NCI-H774 (cell line): ENCODE results near the gene REEP5.
"Not testable (repeated sequence)": the region's sequence is repeated elsewhere in the genome, so short reads cannot be mapped to it uniquely, and the experiment has no call there.

Source experiments
- DNase-seq: peaks from one replicate; lab custom pipeline; 2025; lab: John Stamatoyannopoulos, UW

REEP5 gene

DNA sequence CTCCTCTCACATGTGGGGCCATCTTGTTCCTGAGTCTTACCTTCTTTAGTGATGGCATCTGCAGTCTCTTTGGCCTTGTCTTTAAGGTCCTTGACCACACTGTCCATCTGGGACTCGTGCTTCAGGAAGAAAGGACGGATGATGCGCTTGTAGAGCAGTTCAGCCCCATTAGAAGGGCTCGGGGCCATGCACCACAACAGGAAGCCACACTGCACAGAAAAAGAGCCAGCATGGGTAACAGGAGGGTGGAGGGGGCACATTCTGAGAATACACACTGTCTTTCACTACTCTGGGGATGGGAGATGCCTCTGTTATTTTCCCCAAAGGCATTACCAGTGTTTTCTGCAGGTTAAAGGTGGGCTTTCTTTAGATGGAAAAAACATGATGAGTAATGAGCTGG lies 35.1 kb downstream of the REEP5 start:
- no peak for DNase-seq

- no peak for DNase-seq
Observed at GRCh38 chr5:112885001-112885400, 37.0 kb downstream of the REEP5 start.

GRCh38 chr5:112883192-112883591 lies 38.8 kb downstream of the REEP5 start:
- no peak for DNase-seq

DNA sequence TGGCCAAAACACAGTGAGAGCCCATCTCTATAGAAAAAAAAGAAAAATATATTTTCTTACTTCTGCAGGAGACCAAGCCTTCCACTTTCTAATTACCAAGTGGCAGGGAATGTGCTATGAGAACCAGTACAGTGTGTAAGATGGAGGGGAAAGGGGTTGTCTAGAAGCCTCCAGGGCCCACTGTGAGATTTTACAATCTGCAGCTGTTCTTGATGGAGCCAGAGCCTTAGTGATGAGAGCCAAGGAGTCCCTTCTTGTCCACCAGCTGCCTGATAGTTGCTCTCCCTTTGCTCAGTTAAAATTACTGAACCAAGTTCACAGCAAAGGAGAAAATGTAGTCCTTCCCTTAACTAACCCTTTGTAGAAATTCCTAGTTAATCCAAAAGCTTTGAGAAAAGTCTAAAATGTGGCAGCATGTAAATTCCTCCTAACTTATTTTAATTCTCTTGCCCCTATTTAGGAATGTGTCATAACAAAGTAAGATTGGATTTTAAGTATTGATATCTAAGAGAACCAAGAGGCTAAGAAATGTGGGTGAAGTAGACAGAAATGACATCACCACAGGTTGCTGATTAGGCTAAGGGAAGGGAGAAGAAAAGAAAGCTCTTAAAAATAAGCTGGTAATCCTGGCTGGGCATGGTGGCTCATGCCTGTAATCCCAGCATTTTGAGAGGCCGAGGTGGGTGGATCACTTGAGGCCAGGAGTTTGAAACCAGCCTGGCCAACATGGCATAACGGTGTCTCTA lies 41.6 kb downstream of the REEP5 start:
- no peak for DNase-seq

DNA sequence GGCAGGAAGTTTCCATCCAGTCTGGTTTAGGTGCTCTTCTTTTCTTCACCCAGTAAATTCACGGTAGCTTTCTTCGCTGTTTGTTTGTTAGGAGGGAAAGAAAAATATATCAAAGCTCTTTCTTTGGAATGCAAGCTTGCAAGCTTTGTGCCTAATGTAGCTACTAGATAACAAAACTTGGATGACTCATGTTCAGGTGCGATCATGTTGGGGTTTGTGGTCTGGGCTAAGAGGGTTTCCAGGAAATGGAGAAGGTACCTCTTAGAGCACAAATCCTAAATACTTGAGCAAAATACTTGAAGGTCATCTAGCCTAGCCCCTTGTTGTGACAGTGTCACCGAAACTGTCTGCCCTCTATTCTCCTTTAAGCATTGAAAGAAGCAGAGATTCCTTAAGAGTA lies 43.3 kb downstream of the REEP5 start:
- no peak for DNase-seq

DNA sequence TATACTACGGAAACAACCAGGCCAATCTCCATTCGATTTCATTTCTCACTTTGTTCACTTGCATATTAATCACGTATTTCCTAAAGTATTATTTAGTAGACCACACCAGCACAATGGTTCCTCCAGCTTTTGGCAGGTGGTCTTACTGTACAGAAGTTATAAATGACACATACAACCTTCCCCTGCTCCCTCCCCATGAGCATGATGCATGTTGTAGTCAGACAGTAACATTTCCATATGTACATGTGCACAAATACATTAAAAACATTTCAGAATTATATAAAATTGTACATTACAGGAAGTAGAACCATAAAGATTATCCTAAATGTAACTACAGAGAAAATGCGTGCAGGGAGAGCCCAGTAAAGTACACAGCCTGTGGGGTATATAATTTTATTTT lies 43.9 kb downstream of the REEP5 start:
- DNase-seq = no peak

DNA sequence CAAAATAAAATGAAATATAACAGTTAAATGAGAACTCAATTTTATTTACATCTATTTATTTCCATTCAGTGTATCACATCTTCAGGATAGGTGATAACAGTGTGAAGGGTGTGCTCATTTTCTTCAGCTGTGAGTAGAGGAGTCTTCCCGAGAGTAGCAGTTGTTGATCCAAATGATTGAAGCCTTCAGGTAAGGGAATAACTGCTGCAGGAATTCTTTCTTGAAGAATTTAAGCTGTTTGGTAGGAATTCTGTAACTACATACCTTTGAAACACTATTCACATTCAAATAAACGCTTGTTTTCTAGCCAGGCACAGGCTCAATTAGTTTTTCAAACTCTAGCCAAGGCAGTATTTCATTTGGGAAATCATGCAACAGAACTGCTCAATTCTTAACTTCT lies 45.7 kb downstream of the REEP5 start:
- no peak for DNase-seq

DNA sequence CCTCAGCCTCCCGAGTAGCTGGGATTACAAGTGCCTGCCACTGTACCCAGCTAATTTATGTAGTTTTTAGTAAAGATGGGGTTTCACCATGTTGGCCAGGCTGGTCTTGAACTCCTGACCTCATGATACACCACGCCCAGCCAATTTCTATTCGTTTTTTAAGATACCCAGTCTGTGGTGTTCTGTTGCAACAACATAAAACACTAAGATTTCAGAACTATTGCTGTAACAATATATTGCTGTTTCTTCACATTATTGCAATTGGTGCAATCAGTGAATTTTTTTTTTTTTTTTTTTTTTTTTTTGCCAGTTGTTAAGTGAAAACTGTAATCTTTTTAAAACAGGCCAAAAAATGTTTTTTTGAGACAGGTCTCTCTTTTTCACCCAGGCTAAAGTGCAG lies 51.1 kb downstream of the REEP5 start:
- no peak for DNase-seq

DNA sequence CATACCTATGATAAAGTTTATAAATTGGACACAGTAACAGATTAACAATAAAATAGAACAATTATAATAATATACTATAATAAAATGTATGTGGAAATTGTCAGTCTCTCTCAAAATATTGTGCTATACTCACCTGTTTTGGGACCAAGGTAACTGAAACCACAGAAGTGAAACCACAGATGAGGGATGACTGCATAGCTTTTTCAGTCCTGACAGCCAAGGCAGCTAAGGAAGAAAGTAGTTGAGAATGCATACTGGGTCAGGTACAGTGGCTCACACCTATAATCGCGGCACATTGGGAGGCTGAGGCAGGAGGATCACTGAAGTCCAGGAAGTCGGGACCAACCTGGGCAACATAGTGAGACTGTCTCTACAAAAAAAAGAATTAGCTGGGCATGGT lies 52.1 kb downstream of the REEP5 start:
- DNase-seq = no peak

DNA sequence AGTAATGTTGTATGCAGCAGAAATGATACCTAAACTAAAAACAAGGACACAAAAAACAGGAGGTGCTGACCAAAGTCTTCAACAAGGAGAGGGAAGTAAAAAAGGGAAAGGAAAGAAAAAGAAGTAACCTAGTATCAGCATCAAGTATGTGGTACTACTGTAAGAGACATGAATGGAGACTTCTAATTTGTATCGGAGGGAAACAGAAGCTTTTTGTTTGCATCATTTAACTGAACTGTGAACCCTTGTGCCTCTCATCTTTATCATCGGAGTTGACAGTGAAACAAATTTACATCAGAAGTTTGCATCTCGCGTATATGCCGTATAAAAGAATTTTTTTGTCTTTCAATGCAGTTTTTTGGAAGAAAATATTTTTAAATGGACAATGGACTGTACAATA lies 54.6 kb downstream of the REEP5 start:
- no peak for DNase-seq

DNA sequence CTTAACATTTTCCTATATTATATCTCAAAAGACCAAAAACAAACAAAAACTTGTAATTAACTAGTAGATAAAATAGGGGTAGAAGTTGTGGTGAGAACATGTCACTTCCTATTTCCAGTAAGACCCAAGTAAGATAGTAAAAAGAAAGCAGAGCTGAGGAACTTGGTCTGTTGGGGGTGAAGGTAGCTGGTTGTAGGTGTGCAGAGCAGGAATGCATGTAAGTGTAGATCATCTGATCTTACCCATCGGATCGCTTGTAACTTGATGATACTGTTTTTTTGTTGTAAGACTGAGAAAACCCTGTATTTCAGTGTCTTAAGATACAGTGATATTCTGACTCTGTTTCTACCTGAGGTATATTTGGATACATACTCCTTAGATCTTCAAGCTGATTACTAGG lies 55.3 kb downstream of the REEP5 start:
- no peak for DNase-seq

GRCh38 chr5:112865128-112865527 lies 56.9 kb downstream of the REEP5 start:
- DNase-seq = no peak

DNA sequence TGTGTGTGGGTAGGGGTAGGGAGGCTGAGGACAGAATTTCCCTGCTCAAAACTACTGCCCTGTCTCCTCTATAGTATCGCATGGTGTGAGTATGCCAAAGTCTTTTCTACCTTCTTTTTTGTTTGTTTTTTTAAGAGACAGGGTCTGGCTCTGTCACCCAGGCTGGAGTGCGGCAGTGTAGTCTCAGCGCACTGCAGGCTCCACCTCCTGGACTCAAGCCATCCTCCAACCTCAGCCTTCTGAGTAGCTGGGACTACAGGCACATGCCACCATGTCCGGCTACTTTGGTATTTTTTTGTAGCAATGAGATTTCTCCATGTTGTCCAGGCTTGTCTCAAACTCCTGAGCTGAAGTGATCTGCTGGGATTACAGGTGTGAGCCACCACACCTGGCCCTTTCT lies 58.5 kb downstream of the REEP5 start:
- no peak for DNase-seq

- no peak for DNase-seq
Observed at GRCh38 chr5:112862085-112862484, 59.9 kb downstream of the REEP5 start.

DNA sequence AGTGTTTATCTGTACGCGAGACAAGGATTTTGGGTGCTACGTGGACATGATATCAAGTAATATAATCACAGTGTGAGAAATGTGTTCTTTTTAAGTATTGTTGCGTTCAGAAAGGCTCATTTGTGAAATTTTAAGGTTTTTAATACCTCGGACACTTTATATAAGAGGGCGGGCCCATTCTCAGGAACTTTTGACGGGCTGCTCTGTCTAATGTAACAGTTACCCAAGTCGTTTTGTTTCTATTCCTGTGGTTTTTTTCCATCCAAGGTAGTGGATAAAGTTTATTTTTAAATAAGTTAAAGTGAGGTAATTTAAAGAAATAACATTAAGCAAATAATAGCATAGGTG lies 60.4 kb downstream of the REEP5 start:
- no peak for DNase-seq

- DNase-seq = peak; percentile 94
Observed at GRCh38 chr5:112860929-112861637, 60.9 kb downstream of the REEP5 start, which contains the start of gene SRP19. SRP19 (plus strand) TSS chr5:112861287; CDS start chr5:112861377, 90 bp downstream.

DNA sequence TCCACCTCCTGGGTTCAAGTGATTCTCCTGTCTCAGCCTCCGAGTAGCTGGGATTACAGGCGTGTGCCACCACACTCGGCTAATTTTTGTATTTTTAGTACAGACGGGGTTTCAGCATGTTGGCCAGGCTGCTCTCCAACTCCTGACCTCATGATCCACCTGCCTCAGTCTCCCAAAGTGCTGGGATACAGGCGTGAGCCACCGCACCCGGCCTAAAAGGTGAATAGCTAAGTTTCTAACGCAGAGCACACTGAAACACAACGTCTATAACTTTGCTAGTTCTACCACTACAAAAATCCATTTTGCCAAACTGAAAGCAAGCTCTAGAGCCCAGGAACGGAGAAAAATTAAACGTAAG lies 61.5 kb downstream of the REEP5 start:
- DNase-seq = not testable (repeated sequence)

- DNase-seq = no peak
Observed at GRCh38 chr5:112857866-112858265, 64.2 kb downstream of the REEP5 start.

GRCh38 chr5:112854651-112855050 lies 67.4 kb downstream of the REEP5 start:
- no peak for DNase-seq

DNA sequence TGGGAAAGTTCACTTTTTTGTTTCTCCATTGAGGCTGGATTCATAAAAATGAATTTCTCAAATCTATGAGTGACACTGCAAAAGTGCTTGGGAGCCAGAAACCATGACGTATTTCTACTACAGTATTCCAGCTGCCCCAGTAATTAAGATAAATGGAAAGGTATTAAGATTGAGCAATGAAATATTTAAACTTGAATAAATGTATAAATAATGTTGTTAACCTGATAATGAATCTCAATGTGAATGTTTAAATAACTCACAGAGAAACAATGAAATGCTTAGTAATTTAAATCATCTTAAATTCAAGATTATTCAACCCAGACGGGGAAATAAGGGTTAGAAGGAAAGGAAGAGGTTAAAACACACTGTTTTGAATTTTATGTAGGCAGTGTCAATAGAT lies 72.1 kb downstream of the REEP5 start:
- no peak for DNase-seq

- DNase-seq = peak; percentile 54
Observed at GRCh38 chr5:112848116-112848811, 73.8 kb downstream of the REEP5 start.

- DNase-seq = no peak
Observed at GRCh38 chr5:112847306-112847705, 74.7 kb downstream of the REEP5 start.

DNA sequence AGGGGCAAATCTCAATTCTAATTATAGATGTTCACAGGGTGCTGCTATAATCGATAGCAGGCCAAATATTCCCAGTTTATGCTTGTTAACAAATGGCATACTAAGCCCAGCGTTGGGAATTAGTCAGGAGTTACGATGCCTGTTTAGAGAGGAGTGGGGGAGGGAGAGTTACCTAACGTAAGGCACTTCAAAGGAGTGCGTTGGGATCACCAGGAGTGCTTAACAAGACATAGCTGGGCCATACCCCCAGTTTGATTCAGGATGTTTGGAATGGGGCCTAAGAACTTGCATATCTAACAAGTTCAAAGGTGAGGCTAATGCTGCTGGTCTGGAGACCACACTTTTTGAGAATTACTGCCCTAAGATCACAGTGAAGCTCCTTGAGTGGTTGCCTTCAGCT lies 75.5 kb downstream of the REEP5 start:
- no peak for DNase-seq
